Astrocyte of the cerebellum (primary cell): ENCODE data around the gene ARRB2.

Experiments used
- DNase-seq: peaks from one replicate; pipeline ENCODE4 v3.0.0-alpha.2; 2011; ENCODE audit warnings: low read depth
- H3K4me3 ChIP-seq: 2 replicates; pipeline ENCODE4 v1.5.1; 2011; ENCODE audit warnings: mild to moderate bottlenecking, low read depth, low read length, moderate library complexity
- CTCF ChIP-seq: IDR thresholded peaks from 2 replicates; pipeline ENCODE4 v1.5.1; 2012; ENCODE audit warnings: low read length, low read depth, moderate library complexity, mild to moderate bottlenecking; ENCODE audit errors: missing control alignments
- in situ Hi-C: cut with HindIII; loops from 2 replicates; pipeline ENCODE4 v1.10.0; 2017; ENCODE audit warnings: low sequenced_read_pairs

The ARRB2 gene

GRCh38 chr17:4768298-4768697 is 57.9 kb downstream of the ARRB2 start:
- H3K4me3 ChIP-seq: no peak overlapping the region
- in situ Hi-C loops: no loop called here
- TF ChIP-seq CTCF: no peak
- DNase-seq: no peak

GRCh38 chr17:4769628-4770027 is 59.2 kb downstream of the ARRB2 start:
- TF ChIP-seq CTCF: no peak
- no peak overlapping the region for H3K4me3 ChIP-seq
- no peak for DNase-seq
- in situ Hi-C loops: no loop called here
